K562 (cell line): ENCODE measurements around the gene SLC35F5.
"Not testable (repeated sequence)": the region's sequence is repeated elsewhere in the genome, so short reads cannot be mapped to it uniquely, and the experiment has no call there.

Experiments
- CTCF ChIP-seq, 3 experiments: IDR thresholded peaks in 2 of 3; conservative IDR thresholded peaks in 1 of 3; 2 replicates each; pipeline ENCODE4 v1.5.1; 2011 to 2012; ENCODE audit warnings: low read length in 3 of 3, mild to moderate bottlenecking in 3 of 3, control low read depth in 2 of 3, improper control_type of control experiment in 1 of 3, inconsistent platforms in 1 of 3, low read depth in 1 of 3, mixed read lengths in 1 of 3, moderate library complexity in 1 of 3; ENCODE audit not compliant: insufficient read depth in 2 of 3
- MYBL2 ChIP-seq, 2 experiments: fragments of 450-650 bp in 1 of 2; sonication (generic) in 1 of 2; formaldehyde crosslinking in 1 of 2; IDR thresholded peaks; 2 replicates each; pipeline versions ENCODE4 v1.6.1 to v1.8.1; 2017 to 2022; ENCODE audit warnings: borderline replicate concordance in 1 of 2, inconsistent platforms in 1 of 2, low read depth in 1 of 2, mild to moderate bottlenecking in 1 of 2, missing genetic modification reagents in 1 of 2, moderate library complexity in 1 of 2
- TF ChIP-seq, protein P1 (sequence below): fragments of 250-450 bp; sonication (Bioruptor Pico); IDR thresholded peaks from 2 replicates; pipeline ENCODE4 v1.4.0; 2020; ENCODE audit warnings: mild to moderate bottlenecking, moderate library complexity
- TF ChIP-seq, protein P2 (sequence below): fragments of 150-350 bp; IDR thresholded peaks from 2 replicates; pipeline ENCODE4 v1.6.1; 2014; ENCODE audit warnings: low read depth, mild to moderate bottlenecking, low read length, borderline replicate concordance
- TF ChIP-seq, protein P3 (sequence below): sonication (generic); formaldehyde crosslinking; IDR thresholded peaks from 2 replicates; pipeline ENCODE4 v1.8.1; 2022; ENCODE audit warnings: missing genetic modification reagents

DNA sequence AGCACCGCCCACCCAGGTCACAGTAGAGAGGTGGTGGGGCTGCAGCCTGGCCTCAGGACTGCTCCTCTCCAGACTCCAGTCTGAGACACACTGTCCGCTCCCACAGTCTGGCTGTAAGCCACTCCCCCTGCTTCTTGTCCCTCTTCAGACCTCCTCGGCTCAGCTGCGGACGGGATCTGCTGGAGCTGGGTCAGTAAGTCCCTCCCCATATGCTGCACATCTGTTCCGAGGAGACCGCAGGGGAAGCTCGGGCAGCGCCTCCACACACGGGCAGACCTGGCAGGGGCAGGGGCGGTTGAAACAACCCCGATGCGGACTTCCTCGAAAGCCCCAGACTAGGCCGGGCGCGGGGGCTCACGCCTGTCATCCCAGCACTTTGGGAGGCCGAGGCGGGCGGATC is 87.4 kb downstream of the SLC35F5 start:
- TF ChIP-seq CTCF (IDR thresholded peaks at IDR 0.05 in 2 of 3, conservative IDR thresholded peaks at IDR 0.05 in 1 of 3; ENCODE audit: insufficient read depth in 2 of 3, low read depth in 1 of 3, low read length in 3 of 3); MYBL2 (IDR thresholded peaks at IDR 0.05; ENCODE audit: low read depth); MYBL2 (CRISPR knock-in tag; IDR thresholded peaks at IDR 0.05; ENCODE audit: borderline replicate concordance): not testable (repeated sequence)
- TF ChIP-seq, protein P1, sequence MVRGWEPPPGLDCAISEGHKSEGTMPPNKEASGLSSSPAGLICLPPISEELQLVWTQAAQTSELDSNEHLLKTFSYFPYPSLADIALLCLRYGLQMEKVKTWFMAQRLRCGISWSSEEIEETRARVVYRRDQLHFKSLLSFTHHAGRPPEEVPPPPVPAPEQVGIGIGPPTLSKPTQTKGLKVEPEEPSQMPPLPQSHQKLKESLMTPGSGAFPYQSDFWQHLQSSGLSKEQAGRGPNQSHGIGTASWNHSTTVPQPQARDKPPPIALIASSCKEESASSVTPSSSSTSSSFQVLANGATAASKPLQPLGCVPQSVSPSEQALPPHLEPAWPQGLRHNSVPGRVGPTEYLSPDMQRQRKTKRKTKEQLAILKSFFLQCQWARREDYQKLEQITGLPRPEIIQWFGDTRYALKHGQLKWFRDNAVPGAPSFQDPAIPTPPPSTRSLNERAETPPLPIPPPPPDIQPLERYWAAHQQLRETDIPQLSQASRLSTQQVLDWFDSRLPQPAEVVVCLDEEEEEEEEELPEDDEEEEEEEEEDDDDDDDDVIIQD (CRISPR knock-in tag) = not testable (repeated sequence)
- TF ChIP-seq, protein P2, sequence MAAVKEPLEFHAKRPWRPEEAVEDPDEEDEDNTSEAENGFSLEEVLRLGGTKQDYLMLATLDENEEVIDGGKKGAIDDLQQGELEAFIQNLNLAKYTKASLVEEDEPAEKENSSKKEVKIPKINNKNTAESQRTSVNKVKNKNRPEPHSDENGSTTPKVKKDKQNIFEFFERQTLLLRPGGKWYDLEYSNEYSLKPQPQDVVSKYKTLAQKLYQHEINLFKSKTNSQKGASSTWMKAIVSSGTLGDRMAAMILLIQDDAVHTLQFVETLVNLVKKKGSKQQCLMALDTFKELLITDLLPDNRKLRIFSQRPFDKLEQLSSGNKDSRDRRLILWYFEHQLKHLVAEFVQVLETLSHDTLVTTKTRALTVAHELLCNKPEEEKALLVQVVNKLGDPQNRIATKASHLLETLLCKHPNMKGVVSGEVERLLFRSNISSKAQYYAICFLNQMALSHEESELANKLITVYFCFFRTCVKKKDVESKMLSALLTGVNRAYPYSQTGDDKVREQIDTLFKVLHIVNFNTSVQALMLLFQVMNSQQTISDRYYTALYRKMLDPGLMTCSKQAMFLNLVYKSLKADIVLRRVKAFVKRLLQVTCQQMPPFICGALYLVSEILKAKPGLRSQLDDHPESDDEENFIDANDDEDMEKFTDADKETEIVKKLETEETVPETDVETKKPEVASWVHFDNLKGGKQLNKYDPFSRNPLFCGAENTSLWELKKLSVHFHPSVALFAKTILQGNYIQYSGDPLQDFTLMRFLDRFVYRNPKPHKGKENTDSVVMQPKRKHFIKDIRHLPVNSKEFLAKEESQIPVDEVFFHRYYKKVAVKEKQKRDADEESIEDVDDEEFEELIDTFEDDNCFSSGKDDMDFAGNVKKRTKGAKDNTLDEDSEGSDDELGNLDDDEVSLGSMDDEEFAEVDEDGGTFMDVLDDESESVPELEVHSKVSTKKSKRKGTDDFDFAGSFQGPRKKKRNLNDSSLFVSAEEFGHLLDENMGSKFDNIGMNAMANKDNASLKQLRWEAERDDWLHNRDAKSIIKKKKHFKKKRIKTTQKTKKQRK = not testable (repeated sequence)
- TF ChIP-seq, protein P3, sequence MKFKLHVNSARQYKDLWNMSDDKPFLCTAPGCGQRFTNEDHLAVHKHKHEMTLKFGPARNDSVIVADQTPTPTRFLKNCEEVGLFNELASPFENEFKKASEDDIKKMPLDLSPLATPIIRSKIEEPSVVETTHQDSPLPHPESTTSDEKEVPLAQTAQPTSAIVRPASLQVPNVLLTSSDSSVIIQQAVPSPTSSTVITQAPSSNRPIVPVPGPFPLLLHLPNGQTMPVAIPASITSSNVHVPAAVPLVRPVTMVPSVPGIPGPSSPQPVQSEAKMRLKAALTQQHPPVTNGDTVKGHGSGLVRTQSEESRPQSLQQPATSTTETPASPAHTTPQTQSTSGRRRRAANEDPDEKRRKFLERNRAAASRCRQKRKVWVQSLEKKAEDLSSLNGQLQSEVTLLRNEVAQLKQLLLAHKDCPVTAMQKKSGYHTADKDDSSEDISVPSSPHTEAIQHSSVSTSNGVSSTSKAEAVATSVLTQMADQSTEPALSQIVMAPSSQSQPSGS (CRISPR knock-in tag) = not testable (repeated sequence)
